Measurements from ENCODE around the gene CD8A. TPM values are rescaled to one million over a fixed set of nuclear protein-coding genes. Genes with fewer than 3 reads are reported as not detected.

The CD8A gene
- total RNA-seq, 1 donor, result not detected

- DNase-seq (ENCODE audit: low read depth), result no peak
- no peak for TF ChIP-seq CTCF (IDR thresholded peaks at IDR 0.05; ENCODE audit: insufficient read depth, low read length)
- no peak overlapping the region for H3K4me3 ChIP-seq (ENCODE audit: low read depth, low read length)
These were observed 15.4 kb downstream of the CD8A start for GRCh38 chr2:86775338-86775737.

GRCh38 chr2:86774862-86775261 lies 15.9 kb downstream of the CD8A start:
- no peak for TF ChIP-seq CTCF (IDR thresholded peaks at IDR 0.05; ENCODE audit: insufficient read depth, low read length)
- no peak overlapping the region for H3K4me3 ChIP-seq (ENCODE audit: low read depth, low read length)
- no peak for DNase-seq (ENCODE audit: low read depth)

- no peak for TF ChIP-seq CTCF (IDR thresholded peaks at IDR 0.05; ENCODE audit: insufficient read depth, low read length)
- no peak overlapping the region for H3K4me3 ChIP-seq (ENCODE audit: low read depth, low read length)
These were observed 18.1 kb downstream of the CD8A start for GRCh38 chr2:86772611-86773010.

GRCh38 chr2:86770816-86771301 lies 19.9 kb downstream of the CD8A start:
- TF ChIP-seq CTCF (IDR thresholded peaks at IDR 0.05; ENCODE audit: insufficient read depth, low read length), result no peak

More at GRCh38 chr2:86772611-86773010, 18.1 kb downstream of the CD8A start:
- no peak for DNase-seq (ENCODE audit: low read depth)

GRCh38 chr2:86769838-86770237 lies 20.9 kb downstream of the CD8A start:
- H3K4me3 ChIP-seq (ENCODE audit: low read depth, low read length), result no peak overlapping the region
- TF ChIP-seq CTCF (IDR thresholded peaks at IDR 0.05; ENCODE audit: insufficient read depth, low read length), result no peak
- no peak for DNase-seq (ENCODE audit: low read depth)

More at GRCh38 chr2:86770816-86771301, 19.9 kb downstream of the CD8A start:
- DNase-seq (ENCODE audit: low read depth), result no peak
- no peak overlapping the region for H3K4me3 ChIP-seq (ENCODE audit: low read depth, low read length)

- H3K4me3 ChIP-seq (ENCODE audit: low read depth, low read length), result no peak overlapping the region
- TF ChIP-seq CTCF (IDR thresholded peaks at IDR 0.05; ENCODE audit: insufficient read depth, low read length), result no peak
- no peak for DNase-seq (ENCODE audit: low read depth)
These were observed 22.3 kb downstream of the CD8A start for GRCh38 chr2:86768189-86768949.

Data from fibroblast of the aortic adventitia (primary cell).